ENCODE results near the gene GRIA4.
"Not testable (repeated sequence)": the region's sequence is repeated elsewhere in the genome, so short reads cannot be mapped to it uniquely, and the experiment has no call there.

Gene GRIA4

GRCh38 chr11:105781807-105782206 is 171.9 kb downstream of the GRIA4 start:
- in situ Hi-C loops (cut with HindIII; ENCODE audit: low sequenced_read_pairs): no loop called here
- TF ChIP-seq CTCF (IDR thresholded peaks at IDR 0.05; ENCODE audit: low read depth, low read length, missing control alignments): no peak
- DNase-seq (ENCODE audit: low read depth): no peak
- H3K4me3 ChIP-seq (ENCODE audit: low read depth, low read length): no peak overlapping the region

DNA sequence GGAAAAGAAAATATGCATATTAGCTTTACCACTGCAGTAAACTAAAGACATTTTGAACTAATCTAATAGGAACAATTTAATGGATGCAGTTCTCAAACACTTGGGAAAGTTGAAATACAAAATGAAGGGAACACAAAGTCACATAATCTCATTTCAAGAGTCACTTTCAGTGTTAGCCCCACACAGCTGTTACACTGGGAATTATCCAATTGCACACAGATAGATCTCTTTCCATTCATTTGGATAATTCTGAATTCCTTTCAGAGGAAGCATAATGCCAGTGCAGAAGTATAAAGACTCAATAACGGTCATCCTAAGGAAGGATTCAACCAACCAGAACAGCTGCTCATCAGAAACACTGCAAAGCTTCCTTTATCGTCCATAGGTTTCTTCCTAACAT is 173.3 kb downstream of the GRIA4 start:
- DNase-seq (ENCODE audit: low read depth): no peak
- TF ChIP-seq CTCF (IDR thresholded peaks at IDR 0.05; ENCODE audit: low read depth, low read length, missing control alignments): no peak
- in situ Hi-C loops (cut with HindIII; ENCODE audit: low sequenced_read_pairs): no loop called here
- no peak overlapping the region for H3K4me3 ChIP-seq (ENCODE audit: low read depth, low read length)

DNA sequence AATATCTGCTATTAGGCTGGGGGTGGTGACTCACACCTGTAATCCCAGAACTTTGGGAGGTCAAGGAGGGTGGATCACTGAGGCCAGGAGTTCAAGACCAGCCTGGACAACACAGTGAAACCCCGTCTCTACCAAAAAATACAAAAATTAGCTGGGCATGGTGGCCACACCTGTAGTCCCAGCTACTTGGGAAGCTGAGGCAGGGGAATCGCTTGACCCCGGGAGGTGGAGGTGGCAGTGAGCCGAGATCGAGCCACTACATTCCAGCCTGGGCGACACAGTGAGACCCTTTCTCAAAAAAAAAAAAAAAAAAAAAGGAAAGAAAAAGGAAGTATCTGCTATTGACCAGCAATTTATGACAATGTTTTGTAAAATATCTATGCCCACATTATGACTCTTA is 176.0 kb downstream of the GRIA4 start:
- not testable (repeated sequence) for DNase-seq (ENCODE audit: low read depth)

DNA sequence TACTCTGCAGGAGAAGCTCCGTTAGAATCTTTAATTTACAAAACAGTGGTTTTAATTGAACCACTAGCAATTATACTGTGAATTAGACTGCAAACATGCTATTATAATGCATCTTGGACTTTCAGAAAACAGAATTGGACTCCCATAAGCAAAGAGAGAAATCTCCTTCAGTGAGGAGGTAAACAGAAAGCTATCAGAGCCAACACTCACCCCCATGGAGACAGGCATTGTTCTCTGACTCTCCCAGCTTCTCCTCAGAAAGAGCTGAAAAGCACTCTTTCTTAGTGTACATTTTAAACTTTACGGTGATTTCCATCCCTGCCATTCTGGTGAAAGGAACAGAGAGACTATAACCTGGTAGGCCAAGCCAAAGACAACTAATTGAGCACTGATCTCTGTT is 176.9 kb downstream of the GRIA4 start:
- in situ Hi-C loops (cut with HindIII; ENCODE audit: low sequenced_read_pairs): no loop called here
- H3K4me3 ChIP-seq (ENCODE audit: low read depth, low read length): no peak overlapping the region
- no peak for TF ChIP-seq CTCF (IDR thresholded peaks at IDR 0.05; ENCODE audit: low read depth, low read length, missing control alignments)
- no peak for DNase-seq (ENCODE audit: low read depth)

More for the DNA sequence above, 176.0 kb downstream of the GRIA4 start:
- H3K4me3 ChIP-seq (ENCODE audit: low read depth, low read length); in situ Hi-C loops (cut with HindIII; ENCODE audit: low sequenced_read_pairs): not testable (repeated sequence)

GRCh38 chr11:105789579-105790420 is 179.9 kb downstream of the GRIA4 start:
- TF ChIP-seq CTCF (IDR thresholded peaks at IDR 0.05; ENCODE audit: low read depth, low read length, missing control alignments): no peak
- no peak overlapping the region for H3K4me3 ChIP-seq (ENCODE audit: low read depth, low read length)
- in situ Hi-C loops (cut with HindIII; ENCODE audit: low sequenced_read_pairs): no loop called here
- no peak for DNase-seq (ENCODE audit: low read depth)

DNA sequence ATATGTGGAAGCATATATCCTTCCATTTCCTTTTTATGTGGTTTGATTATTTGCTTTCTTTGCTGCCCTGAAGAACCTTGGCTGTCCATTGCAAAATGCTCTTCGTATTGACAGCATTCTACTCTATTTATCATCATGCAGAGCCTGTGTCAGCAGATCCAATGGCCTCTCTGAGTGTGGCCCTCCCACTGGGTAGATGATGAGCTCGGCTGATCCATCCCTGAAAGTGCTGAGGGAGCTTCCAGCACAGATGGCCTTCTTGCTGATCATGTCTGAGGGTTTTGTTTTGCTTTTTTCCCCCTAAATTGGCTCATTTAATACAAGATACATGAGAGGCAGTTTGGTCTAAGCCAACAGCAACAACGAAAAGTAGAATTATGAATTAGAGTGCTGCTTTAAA is 181.0 kb downstream of the GRIA4 start:
- no peak for DNase-seq (ENCODE audit: low read depth)
- in situ Hi-C loops (cut with HindIII; ENCODE audit: low sequenced_read_pairs): no loop called here
- no peak overlapping the region for H3K4me3 ChIP-seq (ENCODE audit: low read depth, low read length)
- TF ChIP-seq CTCF (IDR thresholded peaks at IDR 0.05; ENCODE audit: low read depth, low read length, missing control alignments): no peak

DNA sequence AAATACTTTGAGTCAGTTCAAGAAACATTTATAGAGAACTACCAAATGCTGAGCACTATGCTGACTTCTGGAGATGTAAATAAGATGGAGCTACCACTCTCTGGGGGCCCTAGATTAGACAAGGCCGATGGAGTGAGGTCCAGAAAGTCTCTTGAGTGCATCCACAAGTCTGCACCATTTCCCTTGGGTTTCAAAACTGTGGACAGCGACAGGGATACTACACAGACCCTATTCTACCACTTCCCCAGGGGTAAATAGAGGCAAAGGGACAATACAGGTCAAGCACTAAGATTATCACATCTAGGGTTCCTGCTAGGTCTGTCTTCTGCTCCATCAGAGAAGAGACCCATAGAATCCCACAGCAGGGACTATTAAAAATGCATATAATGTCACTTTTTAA is 183.2 kb downstream of the GRIA4 start:
- in situ Hi-C loops (cut with HindIII; ENCODE audit: low sequenced_read_pairs): no loop called here
- H3K4me3 ChIP-seq (ENCODE audit: low read depth, low read length): no peak overlapping the region
- no peak for TF ChIP-seq CTCF (IDR thresholded peaks at IDR 0.05; ENCODE audit: low read depth, low read length, missing control alignments)
- DNase-seq (ENCODE audit: low read depth): no peak
